ENCODE measurements around the gene CNOT2. TPM values are rescaled to one million over a fixed set of nuclear protein-coding genes. Genes with fewer than 3 reads are reported as not detected.
"Not testable (repeated sequence)": the region's sequence is repeated elsewhere in the genome, so short reads cannot be mapped to it uniquely, and the experiment has no call there.

The CNOT2 gene
- total RNA-seq, 1 experiment from 2014 or later: 88.4 TPM

DNA sequence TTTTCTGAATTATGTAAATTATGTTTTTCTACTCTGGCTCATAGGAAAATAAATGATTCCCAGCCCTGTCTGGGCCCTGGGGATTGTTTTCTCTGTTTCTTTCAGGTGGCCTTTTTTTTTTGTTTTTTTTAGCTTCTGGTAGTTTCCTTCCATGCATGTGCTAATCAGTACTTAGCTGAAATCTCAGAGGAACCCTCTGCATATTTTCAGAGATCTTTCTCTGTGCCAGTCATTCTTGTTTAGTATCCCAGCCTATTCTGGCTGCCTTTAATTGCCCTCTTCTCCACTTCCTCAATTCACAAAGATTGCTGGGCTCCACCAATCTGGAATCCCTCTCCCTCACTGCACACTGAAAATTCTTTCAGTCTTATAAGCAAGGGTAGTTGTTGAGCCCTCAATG is 46.9 kb downstream of the CNOT2 start:
- Histone ChIP-seq H3K9me3 (replicated peaks) (no peaks in the 10 kb centered on the region), H3K4me3 (no peak overlapping the region), H3K27me3 (replicated peaks) (no peaks in the 10 kb centered on the region), H3K4me1 (replicated peaks) (no peaks in the 10 kb centered on the region), H3K27ac (no peak overlapping the region), H3K36me3 (peaks cover 15% of the 10 kb centered on the region)
- no peak for DNase-seq (ENCODE audit: low read depth in 1 of 2, low spot score in 2 of 2)

DNA sequence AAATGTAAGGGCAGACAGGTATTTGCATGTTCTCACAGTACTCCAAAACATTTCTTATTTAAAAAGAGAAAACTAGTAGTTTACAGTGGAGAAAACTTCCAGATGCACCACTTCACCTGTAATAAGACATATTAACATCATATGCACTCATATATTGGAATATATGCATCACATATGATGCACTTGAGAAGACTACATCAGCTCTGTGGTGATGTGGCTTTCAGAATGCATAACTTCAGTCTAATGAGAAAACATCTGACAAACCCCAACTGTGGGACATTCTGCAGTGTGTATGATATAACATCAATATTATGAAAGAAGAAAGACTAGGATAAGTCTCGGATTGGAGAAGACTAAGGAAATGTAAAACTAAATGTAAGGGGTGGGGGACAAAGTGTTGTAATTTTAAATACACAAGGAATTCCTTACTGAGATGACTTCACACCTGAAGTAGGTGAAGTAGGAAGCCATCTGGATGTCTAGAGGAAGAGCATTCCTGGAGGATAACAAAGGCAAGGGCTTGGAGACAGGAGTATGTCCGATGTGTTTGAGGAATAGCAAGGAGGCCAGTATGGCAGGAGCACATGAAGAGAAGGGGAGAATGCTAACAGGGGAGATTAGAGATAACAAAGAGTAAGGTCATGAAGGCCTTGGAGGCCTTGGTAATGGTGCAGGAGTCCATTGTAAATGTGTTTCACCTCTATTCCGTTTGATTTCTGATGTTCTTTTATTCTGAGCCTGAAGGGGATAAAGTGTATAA is 49.0 kb downstream of the CNOT2 start:
- no peaks in the 10 kb centered on the region for H3K9me3 ChIP-seq (replicated peaks)

DNA sequence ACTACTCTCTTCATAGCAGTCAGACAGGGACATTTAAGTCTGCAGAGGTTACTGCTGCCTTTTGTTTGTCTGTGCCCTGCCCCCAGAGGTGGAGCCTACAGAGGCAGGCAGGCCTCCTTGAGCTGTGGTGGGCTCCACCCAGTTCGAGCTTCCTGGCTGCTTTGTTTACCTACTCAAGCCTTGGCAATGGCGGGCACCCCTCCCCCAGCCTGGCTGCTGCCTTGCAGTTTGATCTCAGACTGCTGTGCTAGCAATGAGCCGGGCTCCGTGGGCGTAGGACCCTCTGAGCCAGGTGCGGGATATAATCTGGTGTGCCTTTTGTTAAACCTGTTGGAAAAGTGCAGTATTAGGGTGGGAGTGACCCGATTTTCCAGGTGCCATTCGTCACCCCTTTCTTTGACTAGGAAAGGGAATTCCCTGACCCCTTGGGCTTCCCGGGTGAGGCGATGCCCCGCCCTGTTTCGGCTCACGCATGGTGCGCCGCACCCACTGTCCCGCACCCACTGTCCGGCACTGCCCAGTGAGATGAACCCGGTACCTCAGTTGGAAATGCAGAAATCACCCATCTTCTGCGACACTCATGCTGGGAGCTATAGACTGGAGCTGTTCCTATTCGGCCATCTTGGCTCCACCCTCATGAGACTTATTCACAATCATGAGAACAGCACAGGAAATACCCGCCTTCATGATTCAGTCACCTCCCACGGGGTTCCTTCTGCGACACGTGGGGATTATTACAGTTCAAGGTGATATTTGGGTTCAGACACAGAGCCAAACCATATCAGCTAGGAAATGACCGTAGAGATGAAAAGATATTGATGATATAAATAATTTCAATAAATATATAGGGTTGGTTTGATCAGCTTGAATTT is 61.7 kb downstream of the CNOT2 start:
- not testable (repeated sequence) for H3K9me3 ChIP-seq (replicated peaks); H3K27me3 ChIP-seq (replicated peaks); H3K4me1 ChIP-seq (replicated peaks); H3K36me3 ChIP-seq; H3K27ac ChIP-seq; H3K4me3 ChIP-seq; DNase-seq (ENCODE audit: low read depth in 1 of 2, low spot score in 2 of 2)

More for the DNA sequence above, 49.0 kb downstream of the CNOT2 start:
- Histone ChIP-seq H3K27ac (no peak overlapping the region), H3K27me3 (replicated peaks) (no peaks in the 10 kb centered on the region), H3K4me3 (no peak overlapping the region), H3K36me3 (peaks cover 11% of the 10 kb centered on the region; the same call in 1 of the 2 replicates), H3K4me1 (replicated peaks) (no peaks in the 10 kb centered on the region)
- no peak for DNase-seq (ENCODE audit: low read depth in 1 of 2, low spot score in 2 of 2)

DNA sequence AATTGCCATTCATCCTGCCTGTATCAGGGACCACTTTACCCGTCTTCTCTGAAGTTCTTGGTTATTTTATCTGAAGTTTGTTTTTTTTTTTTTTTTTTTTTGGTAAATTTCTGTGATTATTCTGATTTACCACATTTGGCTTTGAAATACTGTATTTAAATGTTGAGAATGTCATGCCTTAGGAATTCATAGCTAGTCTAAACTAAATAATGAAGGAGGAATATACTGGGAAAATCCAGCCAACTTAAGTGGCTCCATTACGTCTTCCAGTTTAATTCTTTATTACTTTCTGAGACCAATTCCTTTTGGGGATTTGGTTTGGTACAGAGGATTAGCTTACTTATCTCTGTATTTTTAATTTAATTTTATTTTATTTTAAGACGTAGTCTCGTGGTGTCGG is 62.6 kb downstream of the CNOT2 start:
- no peak for DNase-seq (ENCODE audit: low read depth in 1 of 2, low spot score in 2 of 2)
- H3K27ac ChIP-seq: no peak overlapping the region
- H3K36me3 ChIP-seq: no peaks in the 10 kb centered on the region; the same call in 1 of the 2 replicates
- H3K4me3 ChIP-seq: no peak overlapping the region
- no peaks in the 10 kb centered on the region for H3K9me3 ChIP-seq (replicated peaks)
- no peaks in the 10 kb centered on the region for H3K27me3 ChIP-seq (replicated peaks)
- no peaks in the 10 kb centered on the region for H3K4me1 ChIP-seq (replicated peaks)

DNA sequence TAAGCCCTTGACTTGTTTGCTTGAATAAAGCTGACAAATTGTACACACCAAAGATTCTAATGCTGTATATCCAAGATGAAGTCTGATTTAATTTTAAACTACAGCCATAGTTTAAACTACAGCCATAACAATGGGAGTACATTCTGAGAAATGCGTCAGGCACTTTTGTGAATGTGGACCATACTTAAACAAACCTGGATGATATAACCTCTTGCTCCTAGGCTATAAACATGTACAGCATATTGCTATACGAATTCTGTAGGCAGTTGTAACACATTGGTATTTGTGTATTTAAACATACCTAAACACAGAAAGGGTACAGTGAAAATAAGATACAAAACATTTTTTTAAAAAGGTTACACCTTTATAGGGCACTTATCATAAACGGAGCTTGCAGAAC is 63.4 kb downstream of the CNOT2 start:
- Histone ChIP-seq H3K4me1 (replicated peaks) (no peaks in the 10 kb centered on the region), H3K27me3 (replicated peaks) (no peaks in the 10 kb centered on the region), H3K4me3 (no peak overlapping the region), H3K9me3 (replicated peaks) (no peaks in the 10 kb centered on the region), H3K27ac (no peak overlapping the region), H3K36me3 (no peaks in the 10 kb centered on the region; the same call in 1 of the 2 replicates)
- no peak for DNase-seq (ENCODE audit: low read depth in 1 of 2, low spot score in 2 of 2)

DNA sequence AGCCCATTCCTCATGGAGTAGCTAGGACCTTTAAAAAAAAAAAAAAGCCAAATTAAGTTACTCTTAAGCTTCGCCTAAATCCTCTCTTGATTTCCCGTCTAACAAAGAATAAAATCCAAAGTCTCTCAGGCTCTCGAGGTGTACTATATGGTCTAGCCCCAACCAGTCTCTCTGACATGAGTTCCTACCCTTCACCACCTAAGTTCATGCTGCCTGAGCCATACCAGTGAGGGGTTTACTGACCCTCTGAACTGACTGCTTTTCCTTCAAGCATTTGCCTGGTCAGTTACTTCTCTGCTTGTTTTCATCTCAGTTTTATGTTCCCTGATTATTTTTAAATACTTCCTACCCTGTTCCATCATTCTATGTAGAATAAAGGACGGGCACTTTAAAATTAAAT is 64.6 kb downstream of the CNOT2 start:
- Histone ChIP-seq H3K27ac (no peak overlapping the region), H3K27me3 (replicated peaks) (no peaks in the 10 kb centered on the region), H3K4me1 (replicated peaks) (no peaks in the 10 kb centered on the region), H3K9me3 (replicated peaks) (no peaks in the 10 kb centered on the region), H3K4me3 (no peak overlapping the region), H3K36me3 (no peaks in the 10 kb centered on the region; the same call in 1 of the 2 replicates)
- no peak for DNase-seq (ENCODE audit: low read depth in 1 of 2, low spot score in 2 of 2)

DNA sequence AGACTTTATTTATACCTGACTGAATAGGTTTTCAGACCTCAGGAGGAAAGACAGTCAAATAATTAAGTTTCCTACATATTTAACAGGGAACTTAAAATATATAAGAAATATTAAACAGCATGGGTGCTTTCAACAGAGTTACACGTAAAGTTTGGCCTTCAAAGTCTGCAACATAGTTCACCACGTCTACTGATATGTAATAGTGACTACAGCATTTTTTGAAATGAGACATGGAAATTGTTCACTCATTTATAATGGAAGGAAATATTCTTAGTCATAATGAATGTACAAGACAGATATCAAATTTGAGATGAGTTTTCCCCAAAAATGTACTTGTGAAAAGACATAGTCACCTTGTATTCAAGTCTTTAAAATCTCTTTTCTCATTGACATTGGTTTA is 66.1 kb downstream of the CNOT2 start:
- H3K9me3 ChIP-seq (replicated peaks): no peaks in the 10 kb centered on the region
- no peak for DNase-seq (ENCODE audit: low read depth in 1 of 2, low spot score in 2 of 2)
- no peak overlapping the region for H3K4me3 ChIP-seq
- no peaks in the 10 kb centered on the region for H3K27me3 ChIP-seq (replicated peaks)
- H3K36me3 ChIP-seq: no peaks in the 10 kb centered on the region; the same call in 1 of the 2 replicates
- H3K27ac ChIP-seq: no peak overlapping the region
- H3K4me1 ChIP-seq (replicated peaks): no peaks in the 10 kb centered on the region

DNA sequence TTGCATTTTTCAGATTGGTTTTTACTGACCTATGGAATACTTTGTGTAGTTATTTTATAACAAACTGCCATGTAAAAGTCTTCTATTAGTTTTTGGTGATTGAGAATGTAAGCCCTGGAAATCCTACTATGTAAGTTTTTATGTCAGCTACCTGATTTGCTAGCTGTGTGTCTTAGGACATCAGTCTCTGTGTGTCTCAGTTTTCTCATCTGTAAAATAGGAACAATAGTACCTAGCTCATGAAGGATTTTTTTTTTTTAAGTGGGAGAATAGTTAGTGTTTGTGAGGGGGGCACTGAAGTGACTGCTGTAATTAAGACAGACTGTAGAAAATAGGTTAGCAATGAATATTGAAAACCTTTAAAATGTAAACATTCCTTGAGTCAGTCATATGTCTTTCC is 70.9 kb downstream of the CNOT2 start:
- no peak overlapping the region for H3K27ac ChIP-seq
- no peaks in the 10 kb centered on the region; the same call in 1 of the 2 replicates for H3K36me3 ChIP-seq
- DNase-seq (ENCODE audit: low read depth in 1 of 2, low spot score in 2 of 2): no peak
- H3K4me3 ChIP-seq: no peak overlapping the region
- H3K27me3 ChIP-seq (replicated peaks): no peaks in the 10 kb centered on the region
- no peaks in the 10 kb centered on the region for H3K4me1 ChIP-seq (replicated peaks)
- H3K9me3 ChIP-seq (replicated peaks): no peaks in the 10 kb centered on the region

DNA sequence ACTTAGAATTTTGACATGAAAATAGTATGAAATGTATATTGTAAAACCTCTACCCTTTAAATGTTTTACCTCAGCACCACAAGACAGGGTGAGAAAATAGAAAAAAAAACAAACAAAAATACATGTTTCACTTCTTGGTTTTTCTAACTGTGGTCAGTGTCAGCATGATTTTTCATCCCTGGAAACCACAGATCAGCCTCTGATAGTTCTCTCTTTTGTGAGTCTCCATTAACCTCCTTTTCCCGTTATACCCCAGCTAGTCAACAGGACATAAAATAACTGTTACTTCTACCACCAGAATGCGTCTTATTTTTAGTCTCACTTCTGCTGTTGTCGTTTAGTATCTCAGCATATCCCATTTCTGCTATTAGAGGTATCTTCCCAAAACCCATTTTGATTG is 74.5 kb downstream of the CNOT2 start:
- no peaks in the 10 kb centered on the region for H3K27me3 ChIP-seq (replicated peaks)
- H3K4me3 ChIP-seq: no peak overlapping the region
- H3K9me3 ChIP-seq (replicated peaks): no peaks in the 10 kb centered on the region
- H3K36me3 ChIP-seq: 0 out of 2 replicates have a peak, but pooled peaks cover 3% of the 10 kb centered on the region
- no peaks in the 10 kb centered on the region for H3K4me1 ChIP-seq (replicated peaks)
- H3K27ac ChIP-seq: no peak overlapping the region
- DNase-seq (ENCODE audit: low read depth in 1 of 2, low spot score in 2 of 2): no peak

DNA sequence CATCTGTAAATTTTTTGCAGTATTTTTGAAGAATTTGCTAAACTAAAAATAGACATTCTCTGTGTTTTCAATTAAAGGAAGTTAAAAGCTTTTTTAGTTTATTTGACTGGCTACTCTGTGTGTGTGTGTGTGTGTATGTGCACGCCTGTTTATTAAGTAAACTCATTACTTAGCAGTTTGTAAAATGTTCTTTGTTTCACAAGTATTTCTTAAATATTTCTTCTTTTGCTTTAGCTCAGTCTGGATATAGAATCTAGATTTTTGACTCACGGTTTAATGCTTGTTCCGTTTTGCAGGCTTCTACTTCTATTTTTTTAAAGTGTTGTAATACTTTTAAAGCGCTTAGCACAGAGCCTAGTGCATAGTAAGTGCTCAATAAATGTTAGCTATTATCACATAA is 76.4 kb downstream of the CNOT2 start:
- 0 out of 2 replicates have a peak, but pooled peaks cover 3% of the 10 kb centered on the region for H3K36me3 ChIP-seq
- no peak overlapping the region for H3K4me3 ChIP-seq
- no peaks in the 10 kb centered on the region for H3K27me3 ChIP-seq (replicated peaks)
- no peaks in the 10 kb centered on the region for H3K4me1 ChIP-seq (replicated peaks)
- no peaks in the 10 kb centered on the region for H3K9me3 ChIP-seq (replicated peaks)
- no peak for DNase-seq (ENCODE audit: low read depth in 1 of 2, low spot score in 2 of 2)
- H3K27ac ChIP-seq: no peak overlapping the region

DNA sequence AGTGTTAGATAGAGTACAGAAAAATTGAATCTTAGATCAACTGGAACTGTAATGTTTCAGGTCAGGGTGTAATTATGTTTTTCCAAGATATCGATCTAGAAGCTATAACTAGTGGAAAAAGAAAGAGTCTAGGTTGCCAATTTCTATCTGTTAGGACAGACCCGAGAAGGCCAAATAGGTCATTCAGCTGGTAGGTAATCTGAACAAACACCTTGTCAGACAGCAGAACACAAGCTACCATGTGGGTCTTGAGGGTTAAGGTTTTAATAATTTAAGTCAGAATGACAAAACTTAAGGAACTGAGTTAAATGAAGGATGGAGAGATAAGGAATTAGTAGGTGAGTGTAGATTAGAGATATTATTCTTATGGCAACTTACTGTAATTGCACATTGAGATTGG is 78.0 kb downstream of the CNOT2 start:
- Histone ChIP-seq H3K36me3 (0 out of 2 replicates have a peak, but pooled peaks cover 3% of the 10 kb centered on the region), H3K27ac (no peak overlapping the region), H3K4me3 (no peak overlapping the region), H3K9me3 (replicated peaks) (no peaks in the 10 kb centered on the region), H3K4me1 (replicated peaks) (no peaks in the 10 kb centered on the region), H3K27me3 (replicated peaks) (no peaks in the 10 kb centered on the region)
- DNase-seq (ENCODE audit: low read depth in 1 of 2, low spot score in 2 of 2): no peak

DNA sequence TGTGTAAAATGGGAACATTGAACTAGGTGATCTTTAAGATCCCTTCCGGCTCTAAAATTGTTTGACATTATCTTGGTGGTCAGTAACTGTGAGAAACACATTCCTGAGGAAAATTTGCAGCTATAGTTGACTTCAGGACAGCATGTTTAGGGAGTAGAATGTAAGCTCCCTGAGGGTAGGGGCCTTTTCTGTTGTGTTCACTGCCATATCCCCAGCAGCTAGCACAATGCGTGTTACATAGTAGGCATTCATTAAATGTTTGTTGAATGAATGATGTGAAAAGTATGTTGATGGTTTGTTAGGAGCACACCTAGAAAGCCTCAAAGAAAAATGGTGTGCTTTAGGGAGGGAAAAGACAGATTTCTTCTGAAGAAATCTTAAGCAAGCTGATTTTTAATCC is 84.3 kb downstream of the CNOT2 start:
- no peaks in the 10 kb centered on the region for H3K9me3 ChIP-seq (replicated peaks)
- no peak for DNase-seq (ENCODE audit: low read depth in 1 of 2, low spot score in 2 of 2)
- no peaks in the 10 kb centered on the region for H3K4me1 ChIP-seq (replicated peaks)
- H3K4me3 ChIP-seq: no peak overlapping the region
- no peaks in the 10 kb centered on the region for H3K27me3 ChIP-seq (replicated peaks)
- H3K36me3 ChIP-seq: 0 out of 2 replicates have a peak, but pooled peaks cover 3% of the 10 kb centered on the region
- no peak overlapping the region for H3K27ac ChIP-seq

DNA sequence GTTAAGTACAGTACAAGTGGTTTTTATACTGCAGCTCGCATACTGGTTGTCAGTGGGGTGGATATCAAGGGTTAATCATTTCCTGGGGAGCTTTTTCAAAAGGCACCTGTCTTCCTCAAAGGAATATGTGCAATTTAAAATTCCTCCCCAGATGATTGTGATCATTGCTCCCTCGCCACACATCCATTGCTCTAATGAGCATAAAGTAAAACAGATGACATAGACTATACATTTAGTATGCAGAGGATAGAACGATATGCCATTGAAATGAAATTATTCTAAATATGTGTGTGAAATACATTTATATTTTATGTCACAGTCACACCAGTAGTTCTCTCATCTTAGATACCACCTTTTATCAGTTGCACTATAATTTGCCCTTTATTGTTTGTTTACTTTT is 86.5 kb downstream of the CNOT2 start:
- Histone ChIP-seq H3K36me3 (0 out of 2 replicates have a peak, but pooled peaks cover 3% of the 10 kb centered on the region), H3K4me3 (no peak overlapping the region), H3K27ac (no peak overlapping the region), H3K9me3 (replicated peaks) (no peaks in the 10 kb centered on the region), H3K4me1 (replicated peaks) (no peaks in the 10 kb centered on the region), H3K27me3 (replicated peaks) (no peaks in the 10 kb centered on the region)
- no peak for DNase-seq (ENCODE audit: low read depth in 1 of 2, low spot score in 2 of 2)

DNA sequence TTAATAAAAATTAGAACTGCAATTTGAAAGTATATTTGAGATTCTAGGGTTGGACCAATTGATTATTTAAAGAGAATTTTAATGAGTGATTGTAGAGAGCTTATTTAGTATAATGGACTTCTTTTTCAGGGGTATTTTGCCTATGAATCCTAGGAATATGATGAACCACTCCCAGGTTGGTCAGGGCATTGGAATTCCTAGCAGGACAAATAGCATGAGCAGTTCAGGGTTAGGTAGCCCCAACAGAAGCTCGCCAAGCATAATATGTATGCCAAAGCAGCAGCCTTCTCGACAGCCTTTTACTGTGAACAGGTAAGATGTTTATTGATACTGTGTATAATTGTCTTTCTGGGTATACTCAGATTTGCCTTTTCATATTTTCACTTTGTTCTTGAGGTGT is 86.9 kb downstream of the CNOT2 start:
- no peak overlapping the region for H3K27ac ChIP-seq
- DNase-seq (ENCODE audit: low read depth in 1 of 2, low spot score in 2 of 2): no peak

More for the DNA sequence above, 86.9 kb downstream of the CNOT2 start:
- Histone ChIP-seq H3K27me3 (replicated peaks) (no peaks in the 10 kb centered on the region), H3K4me1 (replicated peaks) (no peaks in the 10 kb centered on the region), H3K4me3 (no peak overlapping the region), H3K36me3 (0 out of 2 replicates have a peak, but pooled peaks cover 7% of the 10 kb centered on the region), H3K9me3 (replicated peaks) (no peaks in the 10 kb centered on the region)
